Fibroblast of the aortic adventitia (primary cell): ENCODE data around the gene INSYN2A. TPM values are rescaled to one million over a fixed set of nuclear protein-coding genes. Genes with fewer than 3 reads are reported as not detected.
A peak's percentile ranks its signal among the peaks of the same experiment; 100 is the strongest.

Experiments
- DNase-seq: peaks from one replicate; pipeline ENCODE4 v3.0.0-alpha.2; 2010; ENCODE audit warnings: low read depth
- H3K4me3 ChIP-seq: 2 replicates; pipeline ENCODE4 v1.5.1; 2011; ENCODE audit warnings: low read depth, mild to moderate bottlenecking, control low read depth, low read length, moderate library complexity
- total RNA-seq: library from RNA; depleted of rRNA; stranded (reverse); fragments of >200 nt; gene quantifications from 2 replicates; pipeline ENCODE4 v1.2.3, GENCODE V29; 2012; ENCODE audit warnings: low replicate concordance
- TF ChIP-seq, protein P1 (sequence below): IDR thresholded peaks from 2 replicates; pipeline ENCODE4 v1.5.1; 2011; ENCODE audit warnings: mild to moderate bottlenecking, low read length, control low read depth, inconsistent platforms; ENCODE audit not compliant: insufficient read depth

The INSYN2A gene
- total RNA-seq, 1 donor: 0.27 TPM

GRCh38 chr10:127158662-127159061 lies 37.7 kb downstream of the INSYN2A start:
- no peak for DNase-seq
- TF ChIP-seq, protein P1, sequence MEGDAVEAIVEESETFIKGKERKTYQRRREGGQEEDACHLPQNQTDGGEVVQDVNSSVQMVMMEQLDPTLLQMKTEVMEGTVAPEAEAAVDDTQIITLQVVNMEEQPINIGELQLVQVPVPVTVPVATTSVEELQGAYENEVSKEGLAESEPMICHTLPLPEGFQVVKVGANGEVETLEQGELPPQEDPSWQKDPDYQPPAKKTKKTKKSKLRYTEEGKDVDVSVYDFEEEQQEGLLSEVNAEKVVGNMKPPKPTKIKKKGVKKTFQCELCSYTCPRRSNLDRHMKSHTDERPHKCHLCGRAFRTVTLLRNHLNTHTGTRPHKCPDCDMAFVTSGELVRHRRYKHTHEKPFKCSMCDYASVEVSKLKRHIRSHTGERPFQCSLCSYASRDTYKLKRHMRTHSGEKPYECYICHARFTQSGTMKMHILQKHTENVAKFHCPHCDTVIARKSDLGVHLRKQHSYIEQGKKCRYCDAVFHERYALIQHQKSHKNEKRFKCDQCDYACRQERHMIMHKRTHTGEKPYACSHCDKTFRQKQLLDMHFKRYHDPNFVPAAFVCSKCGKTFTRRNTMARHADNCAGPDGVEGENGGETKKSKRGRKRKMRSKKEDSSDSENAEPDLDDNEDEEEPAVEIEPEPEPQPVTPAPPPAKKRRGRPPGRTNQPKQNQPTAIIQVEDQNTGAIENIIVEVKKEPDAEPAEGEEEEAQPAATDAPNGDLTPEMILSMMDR: no peak
- H3K4me3 ChIP-seq: no peak overlapping the region

DNA sequence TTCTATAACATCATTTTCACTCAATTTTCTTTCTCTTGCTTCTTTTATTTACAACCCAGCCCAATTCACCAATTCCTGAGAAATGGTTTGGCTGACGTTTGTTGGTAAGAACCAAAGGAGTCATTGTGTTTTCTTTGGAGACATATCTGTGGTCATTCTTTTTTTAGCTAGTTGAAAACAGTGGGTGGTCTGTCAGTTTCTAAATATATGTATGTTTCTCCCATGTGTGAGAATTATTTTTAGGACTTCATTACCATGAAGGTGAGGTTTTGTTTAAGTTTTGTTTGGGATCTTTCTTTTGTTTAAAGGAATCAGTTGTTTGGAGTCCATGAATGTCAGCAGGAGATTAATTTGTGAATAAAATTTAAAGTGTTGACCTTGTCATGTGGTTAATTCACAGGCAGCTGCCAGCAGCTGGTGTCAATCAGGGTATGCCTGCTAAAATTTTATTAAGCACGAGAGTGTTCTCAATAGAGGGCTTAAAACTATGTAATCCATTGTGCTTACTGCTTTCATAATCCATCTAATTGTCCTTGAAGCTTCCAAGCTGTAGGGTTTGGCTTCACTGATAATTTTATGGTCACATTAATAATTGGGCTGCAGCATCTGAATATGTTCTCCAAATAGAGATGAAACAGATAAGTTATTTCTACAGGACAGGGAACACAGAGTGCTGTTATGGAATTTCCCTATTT lies 38.7 kb downstream of the INSYN2A start:
- TF ChIP-seq, protein P1: no peak
- peak; percentile 66 for DNase-seq
- H3K4me3 ChIP-seq: no peak overlapping the region

DNA sequence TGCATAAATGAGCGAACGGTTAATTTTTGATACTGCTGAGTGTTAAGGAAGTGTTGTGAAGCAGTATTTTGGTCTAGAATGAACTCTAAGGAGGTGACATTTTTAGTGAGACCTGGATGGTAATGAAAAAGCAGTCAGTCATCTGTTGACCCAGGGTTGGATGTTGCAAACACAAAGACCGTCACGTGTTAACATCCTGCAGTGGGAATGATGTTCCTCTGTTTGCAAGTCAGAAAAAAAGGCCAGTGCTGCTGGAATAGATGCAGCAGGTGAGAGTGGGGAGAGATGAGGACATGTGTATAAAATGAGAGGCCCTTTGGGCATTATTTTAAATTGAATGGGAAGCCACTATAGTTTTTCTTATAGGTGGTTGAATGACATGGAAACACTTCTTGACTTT lies 39.3 kb downstream of the INSYN2A start:
- TF ChIP-seq, protein P1: no peak
- no peak overlapping the region for H3K4me3 ChIP-seq
- no peak for DNase-seq

DNA sequence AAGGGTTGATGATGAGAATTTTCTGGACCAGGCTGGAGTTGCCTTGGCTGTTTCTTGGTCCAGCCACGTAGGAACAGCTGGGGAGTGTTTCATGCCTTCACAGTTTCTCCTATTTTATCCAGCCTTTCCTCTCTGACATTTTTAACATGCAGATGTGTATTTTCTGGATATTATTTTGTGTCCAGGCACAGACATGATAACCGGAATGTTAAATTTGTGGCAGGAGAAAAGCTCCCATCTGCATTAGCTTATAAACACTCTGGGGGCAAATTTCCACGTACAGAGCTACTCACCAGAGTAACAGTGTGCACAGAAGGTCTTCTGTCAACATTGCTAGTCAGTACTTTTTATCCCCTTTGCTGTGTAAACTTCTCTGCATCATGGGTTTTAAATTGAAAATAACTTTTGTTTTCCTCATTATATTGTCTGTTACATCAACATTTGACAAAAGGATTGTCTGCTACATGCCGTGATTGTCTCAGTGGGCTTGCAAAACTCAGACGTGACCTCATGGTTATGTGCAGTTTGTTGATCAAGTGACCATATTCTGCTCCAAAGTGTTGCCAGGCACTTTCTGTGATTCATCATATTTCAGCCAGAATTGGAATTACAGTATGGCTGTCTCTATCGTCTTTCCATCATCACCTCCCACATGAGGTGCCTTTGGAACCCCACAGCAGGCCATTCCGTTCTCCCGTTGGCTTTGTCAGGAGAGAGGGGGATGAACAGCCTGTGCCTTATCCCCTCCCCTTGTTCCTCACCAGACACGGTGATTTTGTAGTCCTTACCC lies 41.4 kb downstream of the INSYN2A start:
- no peak overlapping the region for H3K4me3 ChIP-seq
- TF ChIP-seq, protein P1: no peak
- peak; percentile 69 for DNase-seq

DNA sequence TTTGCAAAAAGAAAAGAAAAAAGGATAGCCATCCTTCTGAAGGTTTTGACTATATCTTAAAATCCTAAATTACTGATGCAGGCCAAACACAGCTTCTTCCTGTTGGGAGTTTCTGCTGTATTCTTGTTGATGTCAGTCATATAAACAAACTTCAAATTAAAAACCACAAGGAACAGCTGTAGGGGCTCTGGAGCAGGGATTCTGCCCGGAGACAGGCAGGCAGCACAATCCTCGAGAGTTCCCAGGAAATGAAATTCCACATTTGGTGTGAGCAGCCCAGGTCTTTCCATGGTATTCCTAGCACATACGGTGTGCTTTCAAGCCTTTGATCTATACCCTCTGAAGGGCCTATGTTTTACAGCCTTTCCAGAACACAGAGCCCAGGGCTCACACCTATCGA lies 43.2 kb downstream of the INSYN2A start:
- no peak overlapping the region for H3K4me3 ChIP-seq
- no peak for DNase-seq
- TF ChIP-seq, protein P1: no peak

- H3K4me3 ChIP-seq: no peak overlapping the region
- DNase-seq: no peak
- TF ChIP-seq, protein P1: no peak
These were observed 44.3 kb downstream of the INSYN2A start for GRCh38 chr10:127151981-127152699.
